CD4-positive, alpha-beta T cell treated with Interleukin-1 beta for 1 hour (primary cell): Measurements from ENCODE around the gene ZDHHC6.
"Not testable (repeated sequence)": the region's sequence is repeated elsewhere in the genome, so short reads cannot be mapped to it uniquely, and the experiment has no call there.

Source experiments
- DNase-seq, 2 donors: peaks; one replicate each; pipeline ENCODE4 v3.0.0-alpha.2; 2020 to 2022

ZDHHC6 gene

GRCh38 chr10:112442063-112442462 is 4.7 kb downstream of the ZDHHC6 start:
- DNase-seq, result no peak

GRCh38 chr10:112441520-112441919 is 5.2 kb downstream of the ZDHHC6 start:
- DNase-seq, result no peak

GRCh38 chr10:112438356-112438755 is 8.4 kb downstream of the ZDHHC6 start:
- DNase-seq, result no peak

DNA sequence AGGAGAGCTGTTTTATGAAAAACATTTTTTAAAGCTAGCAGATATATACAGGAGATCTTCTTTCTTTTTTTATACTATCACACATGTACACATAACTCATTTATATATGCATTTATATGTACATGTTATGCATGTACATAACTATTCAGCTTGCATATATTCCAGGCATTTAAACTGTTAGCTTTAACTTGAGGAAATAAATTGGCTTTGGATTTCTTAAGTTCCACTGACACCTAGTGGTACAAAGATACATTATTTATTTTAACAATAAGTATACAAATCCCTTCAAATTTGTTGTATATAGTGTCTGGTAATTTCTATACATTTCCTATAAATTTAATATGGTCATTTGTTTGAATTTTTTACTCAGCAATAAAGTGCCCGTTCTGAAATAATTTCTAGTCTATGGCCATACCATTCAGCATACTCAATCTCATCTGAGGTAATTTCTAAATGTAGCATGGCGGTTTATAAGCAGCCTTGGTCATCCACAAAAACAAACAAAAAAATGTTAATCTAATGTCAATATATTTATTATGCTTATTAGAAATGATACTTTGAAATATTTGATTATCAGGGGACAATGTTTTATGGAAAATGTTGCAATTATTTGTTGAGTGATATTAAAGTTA is 11.6 kb downstream of the ZDHHC6 start:
- peak in 1 of 2 donors; percentile 18 for DNase-seq

GRCh38 chr10:112433136-112433535 is 13.6 kb downstream of the ZDHHC6 start:
- no peak for DNase-seq

GRCh38 chr10:112429654-112430230 is 17.0 kb downstream of the ZDHHC6 start:
- DNase-seq, result no peak

DNA sequence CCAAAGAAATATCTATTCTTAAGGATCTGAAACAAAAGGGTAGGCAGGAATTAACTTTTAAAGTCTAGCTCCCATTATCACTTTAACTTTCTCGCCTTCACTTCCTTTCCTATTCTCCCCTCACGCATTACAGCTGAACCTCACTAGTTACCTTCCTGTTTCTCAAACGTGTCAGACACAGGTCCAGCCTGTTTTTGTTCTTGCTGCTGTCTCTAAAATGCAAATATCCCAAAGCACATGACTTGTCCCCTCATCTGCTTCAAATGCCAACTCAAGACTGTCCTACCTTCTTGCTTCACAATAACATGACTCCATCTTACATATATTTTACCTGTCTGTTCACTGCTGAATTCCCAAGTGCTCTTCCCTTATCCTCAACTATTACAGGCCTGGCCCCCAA is 17.6 kb downstream of the ZDHHC6 start:
- no peak for DNase-seq

DNA sequence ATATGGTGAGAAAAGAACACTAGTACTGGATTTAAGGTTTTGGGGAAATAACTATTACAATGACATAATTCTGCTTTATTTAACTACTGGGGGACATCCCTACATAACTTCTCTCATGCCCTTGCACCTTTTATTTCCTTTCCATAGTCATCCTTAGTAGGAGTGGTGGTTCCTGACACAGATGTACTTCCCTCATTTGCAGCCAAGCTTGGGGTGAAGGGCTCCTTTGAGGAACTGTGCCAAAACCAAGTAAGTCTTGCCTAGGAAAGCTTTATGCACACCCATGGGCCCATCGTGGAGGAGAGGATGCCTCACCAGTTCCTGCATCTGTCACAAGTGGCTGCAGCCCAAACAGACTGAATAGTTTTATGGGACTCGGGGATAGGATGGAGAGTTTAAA is 20.6 kb downstream of the ZDHHC6 start:
- no peak for DNase-seq

GRCh38 chr10:112424651-112425050 is 22.1 kb downstream of the ZDHHC6 start:
- DNase-seq, result no peak

DNA sequence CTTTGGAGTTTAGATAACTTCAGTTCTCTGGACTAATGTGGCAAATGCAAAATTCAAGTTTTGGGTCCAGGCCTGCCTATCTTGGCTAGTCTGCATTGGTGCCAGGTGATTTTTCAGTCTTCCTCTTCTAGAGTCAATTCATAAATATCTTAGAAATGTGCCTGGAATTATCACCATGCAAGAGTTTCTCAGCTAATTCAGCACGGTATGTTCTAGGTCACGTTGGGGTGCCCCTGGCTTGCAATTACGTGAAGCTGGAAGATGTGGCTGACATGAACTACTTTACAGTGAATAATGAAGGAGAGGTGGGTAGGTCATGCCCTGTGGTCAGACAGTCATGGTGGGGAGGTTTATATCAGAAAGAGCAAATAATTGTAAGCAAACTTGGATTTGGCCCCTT is 25.0 kb downstream of the ZDHHC6 start:
- no peak for DNase-seq

DNA sequence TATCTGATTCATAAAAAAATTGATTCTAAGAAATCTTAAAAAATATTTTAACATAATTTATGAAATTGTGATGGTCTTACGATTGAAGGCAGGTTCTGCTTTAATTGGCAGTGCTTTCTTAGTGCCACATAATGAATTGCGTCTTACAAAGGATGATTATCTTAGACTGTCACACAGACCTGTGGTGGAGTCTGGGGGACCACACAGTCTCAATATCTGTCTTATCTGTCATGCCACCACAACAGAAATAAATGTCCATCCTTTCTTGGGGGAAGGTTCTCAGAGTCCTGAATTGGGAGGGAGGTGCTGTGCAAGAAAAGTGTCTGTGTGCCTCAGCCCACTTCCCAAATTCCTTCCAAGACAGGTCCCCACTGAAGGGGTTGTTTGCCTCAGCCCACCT is 34.0 kb downstream of the ZDHHC6 start:
- no peak for DNase-seq

- no peak for DNase-seq
Observed at GRCh38 chr10:112409755-112410154, 37.0 kb downstream of the ZDHHC6 start.

- no peak for DNase-seq
Observed at GRCh38 chr10:112409299-112409698, 37.4 kb downstream of the ZDHHC6 start.

GRCh38 chr10:112407696-112408095 is 39.0 kb downstream of the ZDHHC6 start:
- no peak for DNase-seq

DNA sequence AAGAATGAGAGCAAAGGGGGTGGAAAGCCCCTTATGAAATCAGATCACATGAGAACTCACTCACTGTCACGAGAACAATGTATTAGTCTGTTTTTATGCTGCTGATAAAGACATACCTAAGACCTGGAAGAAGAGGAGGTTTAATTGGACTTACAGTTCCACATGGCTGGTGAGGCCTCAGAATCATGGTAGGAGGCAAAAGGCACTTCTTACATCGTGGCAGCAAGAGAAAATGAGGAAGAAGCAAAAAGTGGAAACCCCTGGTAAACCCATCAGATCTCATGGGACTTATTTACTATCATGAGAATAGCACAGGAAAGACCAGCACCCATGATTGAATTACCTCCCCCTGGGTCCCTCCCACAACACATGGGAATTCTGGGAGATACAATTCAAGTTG is 39.9 kb downstream of the ZDHHC6 start:
- not testable (repeated sequence) for DNase-seq

DNA sequence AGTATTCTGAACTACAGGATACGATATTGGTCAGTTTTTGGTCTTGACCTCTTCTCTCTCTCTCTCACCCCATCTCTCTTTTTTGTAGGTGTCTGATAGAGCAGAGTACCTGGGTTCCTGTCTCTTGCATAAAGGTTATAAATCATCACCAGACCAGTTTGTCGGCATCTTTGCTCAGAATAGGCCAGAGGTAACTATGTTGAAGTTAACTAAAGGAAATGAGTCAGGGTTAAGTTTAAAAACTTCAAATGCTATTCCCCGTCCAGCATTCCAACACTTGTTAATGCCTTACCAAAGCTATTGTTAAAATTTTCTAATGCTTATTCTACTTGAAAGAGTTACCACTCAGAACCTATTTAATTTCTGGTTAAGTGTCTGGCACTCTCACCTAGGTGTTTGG is 42.1 kb downstream of the ZDHHC6 start:
- no peak for DNase-seq

- DNase-seq, result no peak
Observed at GRCh38 chr10:112402917-112403316, 43.8 kb downstream of the ZDHHC6 start.

DNA sequence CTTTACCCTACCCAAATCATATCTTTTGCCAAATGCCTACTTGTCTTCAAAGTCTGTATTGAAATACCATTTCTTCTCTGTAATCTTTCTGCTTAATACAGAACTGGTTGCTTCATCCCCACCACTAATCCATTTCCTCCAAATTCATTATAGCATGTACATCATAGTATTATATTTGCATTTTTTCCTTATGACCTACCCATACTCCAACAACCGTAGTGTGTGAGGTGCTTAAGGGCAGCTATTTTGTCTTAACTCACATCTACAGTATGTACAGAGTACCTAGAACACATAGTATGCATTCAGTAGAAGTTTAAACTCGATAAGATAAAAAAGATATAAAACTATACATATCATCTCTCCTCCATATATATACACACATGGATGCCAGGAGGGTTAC is 49.1 kb downstream of the ZDHHC6 start:
- no peak for DNase-seq

DNA sequence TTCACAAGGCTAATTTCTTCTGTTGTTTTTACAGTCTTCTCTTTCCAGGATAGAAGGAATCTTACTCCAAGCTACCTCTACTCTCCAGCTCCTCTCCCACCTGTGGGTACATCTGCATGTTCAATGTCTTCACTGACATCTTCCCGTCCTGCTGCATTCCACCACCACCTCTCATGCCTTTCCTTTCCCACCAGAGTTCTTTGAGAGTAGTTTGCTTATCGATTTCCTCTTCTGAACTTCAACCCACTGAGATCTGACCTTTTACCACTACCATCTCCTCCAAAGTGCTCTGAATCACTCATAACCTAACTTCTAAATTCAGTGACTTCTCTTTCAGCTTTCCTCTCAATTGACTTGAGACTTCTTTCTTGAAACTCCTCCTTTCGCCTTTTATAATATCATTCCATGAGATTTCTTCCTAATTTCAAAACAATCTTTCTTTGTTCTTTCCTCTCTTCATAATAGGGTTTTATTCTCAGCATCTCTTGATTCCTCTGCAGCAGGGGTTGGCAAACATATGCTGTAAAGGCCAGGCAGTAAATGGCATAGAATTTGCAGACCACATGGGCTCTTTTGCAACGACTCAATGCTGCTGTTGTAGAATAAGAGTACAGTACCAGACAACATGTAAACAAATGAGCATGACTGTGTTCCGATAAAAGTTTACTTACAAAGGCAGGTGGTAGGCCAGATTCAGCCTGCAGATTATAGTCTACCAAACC is 50.7 kb downstream of the ZDHHC6 start:
- no peak for DNase-seq

DNA sequence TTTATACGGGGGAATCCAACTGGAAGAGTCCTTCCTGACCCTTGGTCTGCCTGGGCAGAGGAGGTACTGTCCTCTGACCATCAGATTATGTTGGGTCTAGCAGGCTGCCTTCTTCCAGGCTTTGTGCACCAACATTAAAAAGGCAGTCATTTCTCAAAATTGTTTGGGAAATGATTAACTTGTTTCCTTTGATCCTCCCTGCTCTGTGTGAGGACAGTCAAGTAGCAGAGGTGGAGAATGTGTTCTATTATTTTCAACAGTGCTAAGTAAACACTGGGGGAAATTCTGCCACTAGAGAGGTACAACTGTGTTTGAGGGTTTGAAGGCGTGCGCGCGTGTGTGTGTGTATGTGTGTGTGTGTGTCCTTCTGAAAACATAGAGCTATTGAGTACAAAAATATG is 52.2 kb downstream of the ZDHHC6 start:
- DNase-seq, result no peak

DNA sequence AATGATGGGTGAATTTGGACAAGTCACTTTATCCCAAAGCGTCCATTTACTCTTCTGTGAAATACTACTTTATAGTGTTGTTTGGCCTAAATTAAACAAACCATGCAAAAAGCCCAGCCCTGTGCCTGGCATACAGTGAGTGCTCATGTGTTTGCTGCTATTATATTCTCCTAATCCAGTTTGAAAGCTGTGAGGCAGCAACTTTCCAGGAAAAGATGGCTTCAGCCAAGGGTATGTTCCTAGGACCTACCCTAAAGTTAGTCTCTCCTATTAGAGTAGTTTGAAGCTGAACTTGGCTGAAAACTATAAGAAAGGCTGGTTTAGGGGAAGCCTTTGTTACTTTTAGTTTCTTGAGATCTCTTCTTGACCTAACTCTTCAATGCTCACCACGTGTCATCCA is 52.9 kb downstream of the ZDHHC6 start:
- DNase-seq, result no peak

DNA sequence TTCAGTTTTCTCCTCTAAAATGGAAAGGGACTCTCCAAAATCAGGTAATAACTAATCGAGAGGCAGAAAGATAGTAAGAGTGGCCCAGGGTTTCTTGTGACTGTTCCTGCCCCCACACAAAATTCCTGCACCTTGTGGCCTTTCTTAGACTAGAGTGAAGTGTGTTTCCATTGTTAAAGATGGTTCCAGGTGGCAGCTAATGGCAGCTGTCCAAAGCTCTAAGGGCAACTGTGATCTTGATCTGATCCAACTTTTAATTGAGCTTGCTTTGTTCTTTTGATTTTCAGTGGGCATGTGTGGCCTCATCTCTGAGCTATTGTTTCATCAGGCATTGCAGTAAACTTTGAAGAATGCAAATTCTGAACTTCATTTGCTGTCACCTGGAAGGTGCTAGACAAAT is 53.4 kb downstream of the ZDHHC6 start:
- no peak for DNase-seq

- DNase-seq, result no peak
Observed at GRCh38 chr10:112390125-112390703, 56.5 kb downstream of the ZDHHC6 start.

- peak; percentile 42 to 78 for DNase-seq
Observed at GRCh38 chr10:112389271-112389822, 57.4 kb downstream of the ZDHHC6 start.
